ENCODE measurements around the gene PPP3CA.

Gene PPP3CA

DNA sequence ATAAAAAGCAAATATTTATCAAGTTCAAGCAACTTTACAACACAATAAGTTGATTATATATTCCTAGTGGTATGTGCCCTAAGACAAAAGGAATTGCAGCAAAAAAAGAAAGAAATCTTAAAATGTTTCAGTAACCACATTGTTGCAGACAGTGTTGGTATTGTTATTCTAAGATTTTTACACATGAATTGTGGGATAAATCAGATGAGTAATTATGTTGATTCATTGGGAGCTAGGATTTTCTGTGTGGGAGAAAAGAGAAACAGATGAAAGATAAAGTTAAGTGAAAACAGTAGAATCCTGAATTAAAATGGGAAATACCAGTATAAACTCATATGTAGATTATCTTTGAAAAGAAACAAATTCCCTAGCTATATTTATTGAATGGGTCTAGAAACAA is 362.4 kb downstream of the PPP3CA start:
- DNase-seq = no peak

DNA sequence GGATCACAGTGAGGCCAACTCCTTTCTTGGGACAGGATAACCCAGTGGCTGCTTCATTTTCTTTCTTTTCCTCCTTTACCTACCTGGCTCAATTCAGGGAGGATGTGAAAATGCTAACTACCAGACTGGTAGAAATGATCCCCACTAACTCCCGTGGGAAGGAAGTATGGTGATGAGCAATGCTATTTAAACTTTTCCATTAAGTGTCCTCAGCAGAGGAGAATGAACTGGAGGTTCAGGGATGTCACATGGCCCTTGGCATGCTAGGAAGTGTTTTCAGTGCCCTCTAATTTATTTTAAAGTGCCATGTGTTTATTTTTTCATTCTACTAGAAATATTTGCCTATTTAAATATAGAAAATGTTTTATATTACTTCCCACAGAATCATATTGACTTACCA is 363.9 kb downstream of the PPP3CA start:
- DNase-seq = no peak

DNA sequence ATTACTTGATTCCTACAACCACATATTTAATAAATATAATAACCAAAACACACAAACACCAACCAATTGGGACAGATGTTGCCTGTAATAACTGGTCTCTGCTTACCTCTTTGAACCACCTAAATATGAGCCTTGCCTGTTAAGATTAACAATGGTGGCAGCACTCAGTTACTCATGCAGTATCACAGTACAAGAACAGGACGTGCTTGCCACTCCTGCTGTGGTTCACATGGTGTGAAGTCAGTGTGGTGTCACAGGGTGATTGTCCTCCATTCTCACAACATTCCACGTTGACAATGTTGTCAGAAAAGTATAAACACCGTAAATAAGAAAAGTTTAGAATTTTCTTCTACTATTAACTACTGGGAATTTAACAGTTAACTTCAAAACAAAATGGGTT is 365.0 kb downstream of the PPP3CA start:
- DNase-seq = no peak

DNA sequence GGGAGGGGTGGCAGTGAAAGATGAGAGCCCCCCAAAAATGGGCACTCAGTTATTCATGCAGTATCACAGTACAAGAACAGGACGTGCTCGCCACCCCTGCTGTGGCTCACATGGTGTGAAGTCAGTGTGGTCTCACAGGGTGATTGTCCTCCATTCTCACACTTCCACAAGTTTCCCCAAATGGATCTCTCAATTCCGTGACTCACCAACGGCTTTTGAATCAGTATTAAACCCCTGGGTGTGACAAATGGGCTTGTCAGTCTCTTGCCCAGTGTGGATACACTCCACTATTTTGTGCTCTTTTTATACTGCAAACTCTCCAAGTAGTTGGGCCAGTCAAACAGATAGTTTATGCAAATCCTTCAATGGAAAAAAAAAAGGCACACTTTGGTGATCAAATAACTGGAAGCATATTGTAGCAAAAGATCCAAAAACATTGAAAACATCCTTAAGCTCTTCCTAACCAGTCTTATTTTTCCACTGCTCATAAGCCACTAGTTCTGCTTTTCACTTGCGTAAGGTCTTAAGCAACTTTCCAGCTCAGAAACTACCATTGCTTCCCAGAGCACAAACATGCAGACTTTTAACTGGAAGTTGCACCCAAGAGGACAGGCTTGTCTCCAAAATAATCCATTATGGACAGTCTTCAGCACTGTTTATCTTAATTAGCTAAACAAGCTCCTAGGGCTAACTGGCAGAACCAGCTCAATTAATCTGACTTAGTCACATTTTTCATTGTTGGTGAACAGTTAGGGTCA is 365.7 kb downstream of the PPP3CA start:
- no peak for DNase-seq

DNA sequence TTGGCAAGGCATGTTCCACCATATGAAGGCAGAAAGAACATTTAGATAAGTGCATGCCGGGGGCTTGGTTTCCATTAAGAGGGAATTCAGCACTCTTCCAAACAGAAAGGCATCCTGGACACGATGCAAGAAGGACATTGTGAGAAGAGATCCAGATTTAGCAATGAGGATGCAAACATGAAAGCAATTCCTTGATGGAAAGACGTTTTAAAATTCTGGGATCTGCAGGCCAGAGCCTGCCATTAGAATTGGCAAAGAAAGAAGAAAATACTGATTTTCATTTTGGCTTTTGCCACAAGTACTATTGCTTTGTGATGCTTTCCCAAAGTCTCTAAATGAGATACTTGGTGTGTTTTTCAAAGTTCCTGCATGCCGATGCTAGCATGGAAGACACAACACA is 367.6 kb downstream of the PPP3CA start:
- no peak for DNase-seq

DNA sequence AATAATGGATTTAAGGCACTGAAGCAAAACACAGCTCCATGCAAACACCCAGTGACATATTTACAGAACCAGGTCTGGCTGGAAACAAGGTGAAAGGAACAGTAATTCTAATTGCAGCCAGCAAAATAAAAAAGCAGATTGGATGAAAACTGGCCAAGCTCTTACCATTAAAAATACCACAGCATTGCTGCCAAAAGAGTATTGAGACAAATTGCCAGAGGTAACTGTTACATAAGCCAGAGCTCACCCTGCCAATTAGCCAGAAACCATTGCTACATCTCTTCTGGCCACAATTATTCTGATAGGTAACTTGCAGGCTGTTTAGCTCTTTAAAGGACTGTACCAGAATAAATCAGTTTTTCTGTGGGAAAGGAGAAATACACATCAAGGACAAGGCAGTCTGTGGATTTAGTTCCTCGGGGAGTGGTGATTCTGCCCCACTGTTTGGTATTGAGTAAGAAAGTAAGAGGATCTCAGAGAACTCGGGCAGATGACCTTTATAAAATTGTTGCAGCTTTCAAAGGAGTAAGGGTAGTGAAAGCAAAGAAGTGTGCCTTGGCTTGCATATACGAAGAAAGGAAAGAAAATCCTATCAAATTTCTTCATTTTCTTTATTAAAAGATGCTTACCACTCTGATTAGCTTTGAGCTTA is 369.5 kb downstream of the PPP3CA start:
- no peak for DNase-seq

DNA sequence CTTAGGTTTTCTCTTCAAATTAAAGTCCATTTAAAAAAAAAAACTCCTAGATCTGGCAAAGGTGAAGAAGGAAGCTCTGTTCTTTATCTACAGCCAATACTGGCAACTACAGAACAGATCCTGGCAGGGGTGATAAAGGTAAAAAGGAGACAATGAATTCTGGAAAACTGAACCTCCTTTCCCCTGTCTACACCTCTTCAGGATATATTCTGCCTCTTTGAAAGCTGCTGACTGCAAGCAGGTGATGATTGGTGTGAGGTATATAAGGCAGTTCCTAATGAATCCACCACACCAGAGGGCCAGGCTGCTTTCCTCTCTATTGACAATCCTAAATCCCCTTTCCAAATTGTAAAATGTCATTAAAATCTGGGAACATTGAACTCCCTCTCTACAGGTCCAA is 370.1 kb downstream of the PPP3CA start:
- no peak for DNase-seq
